Measurements from ENCODE around the gene PTPN3.

GRCh38 chr9:109414125-109414785, 83.9 kb downstream of the PTPN3 start:
- no peak for TF ChIP-seq EZH2 (IDR thresholded peaks at IDR 0.05)
- TF ChIP-seq CTCF (IDR thresholded peaks at IDR 0.05): no peak
- no peak for TF ChIP-seq EZH2phosphoT487 (IDR thresholded peaks at IDR 0.05)
